Ishikawa (cell line): ENCODE measurements around the gene OBSCN.

Experiments
- CEBPB ChIP-seq: IDR thresholded peaks from 2 replicates; pipeline ENCODE4 v1.6.1; 2012
- CREB1 ChIP-seq: IDR thresholded peaks from 2 replicates; pipeline ENCODE4 v1.6.1; 2012; ENCODE audit warnings: low read depth
- EP300 ChIP-seq: IDR thresholded peaks from 2 replicates; pipeline ENCODE4 v1.6.1; 2012; ENCODE audit warnings: borderline replicate concordance
- FOXM1 ChIP-seq: IDR thresholded peaks from 2 replicates; pipeline ENCODE4 v1.6.1; 2012; ENCODE audit warnings: low read depth, borderline replicate concordance
- MAX ChIP-seq: IDR thresholded peaks from 2 replicates; pipeline ENCODE4 v1.6.1; 2012
- NFIC ChIP-seq: IDR thresholded peaks from 2 replicates; pipeline ENCODE4 v1.6.1; 2012
- RAD21 ChIP-seq: IDR thresholded peaks from 2 replicates; pipeline ENCODE4 v1.6.1; 2012; ENCODE audit warnings: low read depth
- REST ChIP-seq: IDR thresholded peaks from 2 replicates; pipeline ENCODE4 v1.6.1; 2012; ENCODE audit warnings: low read depth, mild to moderate bottlenecking
- TAF1 ChIP-seq: IDR thresholded peaks from 2 replicates; pipeline ENCODE4 v1.6.1; 2012; ENCODE audit warnings: low read depth, mild to moderate bottlenecking
- TEAD4 ChIP-seq: IDR thresholded peaks from 2 replicates; pipeline ENCODE4 v1.6.1; 2012
- YY1 ChIP-seq: IDR thresholded peaks from 2 replicates; pipeline ENCODE4 v1.6.1; 2012; ENCODE audit warnings: low read depth
- ZBTB7A ChIP-seq: IDR thresholded peaks from 2 replicates; pipeline ENCODE4 v1.6.1; 2012; ENCODE audit warnings: low read depth

- TF ChIP-seq YY1 (no peak), ZBTB7A (no peak), CEBPB (no peak), EP300 (no peak), FOXM1 (no peak), MAX (no peak), REST (no peak), RAD21 (no peak), NFIC (no peak), TAF1 (no peak), TEAD4 (no peak), CREB1 (no peak)
Measured at GRCh38 chr1:228280961-228281591, 73.2 kb downstream of the OBSCN start.
